Natural killer cell (primary cell): Measurements from ENCODE around the gene FRMD3. TPM values are rescaled to one million over a fixed set of nuclear protein-coding genes. Genes with fewer than 3 reads are reported as not detected.

ENCODE experiments used
- ATAC-seq, 3 donors: fragments of 150-1000 bp in 2 of 3; fragments of 200-7000 bp in 1 of 3; cut with Tn5 transposase; 1 replicate in 1 of 3; 2 replicates in 2 of 3; pipeline ENCODE4 v1.10.0; 2021; ENCODE audit warnings: mild to moderate bottlenecking in 2 of 3, moderate library complexity in 2 of 3
- DNase-seq, 2 donors: peaks; one replicate each; pipeline versions ENCODE4 v3.0.0 to v3.0.0-alpha.2; 2013 to 2021; ENCODE audit warnings: mixed read lengths in 1 of 2
- H3K27ac ChIP-seq: one replicate; pipeline ENCODE4 v1.5.1; 2013; ENCODE audit warnings: mild to moderate bottlenecking, low read length
- H3K27me3 ChIP-seq: one replicate; pipeline ENCODE4 v1.6.1; 2013; ENCODE audit warnings: low read length; ENCODE audit not compliant: control insufficient read depth, insufficient read depth
- H3K36me3 ChIP-seq: one replicate; pipeline ENCODE4 v1.6.1; 2013; ENCODE audit warnings: low read length; ENCODE audit not compliant: control insufficient read depth, insufficient read depth
- H3K4me1 ChIP-seq: one replicate; pipeline ENCODE4 v1.6.1; 2013; ENCODE audit warnings: low read length; ENCODE audit not compliant: control insufficient read depth, insufficient read depth
- H3K4me3 ChIP-seq: one replicate; pipeline ENCODE4 v1.5.1; 2013; ENCODE audit warnings: low read length
- H3K9me3 ChIP-seq: one replicate; pipeline ENCODE4 v1.6.1; 2013; ENCODE audit warnings: low read length; ENCODE audit not compliant: control insufficient read depth, insufficient read depth
- H3K27ac Mint-ChIP-seq, 2 donors: one replicate each; pipeline ENCODE4 v1.8.0; 2022; ENCODE audit warnings: mild to moderate bottlenecking in 2 of 2, mixed read lengths in 2 of 2, moderate library complexity in 1 of 2
- H3K27me3 Mint-ChIP-seq, 2 donors: one replicate each; pipeline ENCODE4 v1.8.0; 2022; ENCODE audit warnings: low read depth in 2 of 2, mixed read lengths in 2 of 2
- H3K36me3 Mint-ChIP-seq: one replicate; pipeline ENCODE4 v1.8.0; 2022; ENCODE audit warnings: mixed read lengths
- H3K4me1 Mint-ChIP-seq, 2 donors: one replicate each; pipeline ENCODE4 v1.8.0; 2022; ENCODE audit warnings: mixed read lengths in 2 of 2
- H3K4me3 Mint-ChIP-seq: one replicate; pipeline ENCODE4 v1.8.0; 2022; ENCODE audit warnings: mild to moderate bottlenecking, moderate library complexity, mixed read lengths
- H3K9me3 Mint-ChIP-seq, 2 donors: one replicate each; pipeline ENCODE4 v1.8.0; 2022; ENCODE audit warnings: mixed read lengths in 2 of 2
- WGBS: methylation state at CpG from one replicate; pipeline ENCODE4 v1.1.7; 2013; ENCODE audit warnings: missing lambda C conversion rate; ENCODE audit not compliant: insufficient coverage; 5-methylcytosine and 5-hydroxymethylcytosine counted together
- intact Hi-C: fragments of 100-400 bp; cut with micrococcal nuclease; formaldehyde crosslinking; loops from one replicate; pipeline ENCODE4 v1.14.2; 2022
- total RNA-seq, 4 donors: library from RNA; stranded (reverse); fragments of 120-200 nt in 1 of 4; gene quantifications; one replicate each; pipeline versions ENCODE4 v1.2.3 to v1.2.4, GENCODE V29; 2013 to 2022
- TF ChIP-seq, protein P1 (sequence below): fragments of 200-600 bp; IDR thresholded peaks from one replicate; pipeline ENCODE4 v1.8.0; 2022; ENCODE audit warnings: antibody characterized with exemption

Gene FRMD3
- total RNA-seq, 3 donors from 2014 or later (not counting 1 experiment from before 2014, with no cell fraction given) = 1.2 to 2.4 (median 2.1) TPM

DNA sequence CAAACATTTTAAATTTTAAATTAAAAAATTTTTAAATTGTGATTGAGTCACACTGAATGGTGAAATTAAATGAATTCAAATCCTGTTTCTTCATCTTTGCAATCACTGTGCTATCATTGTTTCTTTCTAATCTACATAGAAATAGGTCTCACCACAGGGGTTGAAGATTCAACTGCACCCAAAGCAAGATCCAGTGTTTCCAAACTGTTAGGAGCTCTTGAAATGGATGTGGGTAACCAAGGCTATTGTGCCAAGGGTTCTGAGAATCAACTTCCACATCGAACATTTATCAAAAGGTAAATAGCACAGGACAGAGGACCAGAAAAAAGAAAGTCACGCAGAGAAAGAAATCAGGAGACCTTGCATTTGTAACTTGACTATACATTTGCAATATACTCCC is 302.7 kb downstream of the FRMD3 start:
- Mint-ChIP-seq H3K27me3 (peaks cover 0 to 4% of the 10 kb centered on the region in 2 donors), H3K27ac (no peak overlapping the region), H3K4me1 (no peaks in the 10 kb centered on the region), H3K36me3 (no peaks in the 10 kb centered on the region), H3K4me3 (no peak overlapping the region), H3K9me3 (peaks cover 0 to 5% of the 10 kb centered on the region in 2 donors)
- no peaks in the 10 kb centered on the region for H3K27me3 ChIP-seq
- no peaks in the 10 kb centered on the region for H3K36me3 ChIP-seq
- H3K27ac ChIP-seq = no peak overlapping the region
- no peaks in the 10 kb centered on the region for H3K9me3 ChIP-seq
- 86% methylated on average over 1 of the region's 2 CpGs for WGBS
- ATAC-seq (no peak), DNase-seq (no peak)
- intact Hi-C loops = loop anchor here (10.0 kb wide), 1 partner anchor 61 kb away; no protein-coding TSS in a partner anchor
- no peak overlapping the region for H3K4me3 ChIP-seq
- no peaks in the 10 kb centered on the region for H3K4me1 ChIP-seq
- TF ChIP-seq, protein P1, sequence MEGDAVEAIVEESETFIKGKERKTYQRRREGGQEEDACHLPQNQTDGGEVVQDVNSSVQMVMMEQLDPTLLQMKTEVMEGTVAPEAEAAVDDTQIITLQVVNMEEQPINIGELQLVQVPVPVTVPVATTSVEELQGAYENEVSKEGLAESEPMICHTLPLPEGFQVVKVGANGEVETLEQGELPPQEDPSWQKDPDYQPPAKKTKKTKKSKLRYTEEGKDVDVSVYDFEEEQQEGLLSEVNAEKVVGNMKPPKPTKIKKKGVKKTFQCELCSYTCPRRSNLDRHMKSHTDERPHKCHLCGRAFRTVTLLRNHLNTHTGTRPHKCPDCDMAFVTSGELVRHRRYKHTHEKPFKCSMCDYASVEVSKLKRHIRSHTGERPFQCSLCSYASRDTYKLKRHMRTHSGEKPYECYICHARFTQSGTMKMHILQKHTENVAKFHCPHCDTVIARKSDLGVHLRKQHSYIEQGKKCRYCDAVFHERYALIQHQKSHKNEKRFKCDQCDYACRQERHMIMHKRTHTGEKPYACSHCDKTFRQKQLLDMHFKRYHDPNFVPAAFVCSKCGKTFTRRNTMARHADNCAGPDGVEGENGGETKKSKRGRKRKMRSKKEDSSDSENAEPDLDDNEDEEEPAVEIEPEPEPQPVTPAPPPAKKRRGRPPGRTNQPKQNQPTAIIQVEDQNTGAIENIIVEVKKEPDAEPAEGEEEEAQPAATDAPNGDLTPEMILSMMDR = no peak

DNA sequence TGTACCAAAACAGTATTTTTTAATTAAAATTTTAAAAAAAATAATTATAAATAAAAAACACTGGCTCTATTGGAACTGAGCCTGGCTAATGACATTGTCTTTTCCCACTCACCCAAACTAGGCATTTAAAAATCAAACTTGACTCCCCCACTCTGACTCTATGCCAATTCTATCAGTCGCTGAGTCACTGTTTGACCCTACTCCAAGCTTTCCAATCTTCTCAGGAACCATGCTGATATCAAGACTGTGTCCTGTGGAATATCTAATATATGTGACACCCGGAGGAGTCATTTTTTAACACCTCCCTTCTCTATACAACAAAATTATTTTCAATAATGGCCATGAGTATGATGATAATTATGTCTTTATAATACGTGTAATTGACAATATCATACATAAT is 303.7 kb downstream of the FRMD3 start:
- Histone ChIP-seq H3K4me1 (no peaks in the 10 kb centered on the region), H3K27me3 (no peaks in the 10 kb centered on the region), H3K4me3 (no peak overlapping the region), H3K9me3 (no peaks in the 10 kb centered on the region), H3K27ac (no peak overlapping the region), H3K36me3 (no peaks in the 10 kb centered on the region)
- no peak for ATAC-seq
- Mint-ChIP-seq H3K27ac (no peak overlapping the region), H3K36me3 (no peaks in the 10 kb centered on the region), H3K9me3 (peaks cover 0 to 7% of the 10 kb centered on the region in 2 donors), H3K27me3 (peaks cover 0 to 4% of the 10 kb centered on the region in 2 donors), H3K4me3 (no peak overlapping the region), H3K4me1 (no peaks in the 10 kb centered on the region)
- WGBS = 71% methylated on average over 1 of the region's 3 CpGs
- intact Hi-C loops = loop anchor here (10.0 kb wide), 1 partner anchor 60 kb away; no protein-coding TSS in a partner anchor
- TF ChIP-seq, protein P1 = no peak
- no peak for DNase-seq

DNA sequence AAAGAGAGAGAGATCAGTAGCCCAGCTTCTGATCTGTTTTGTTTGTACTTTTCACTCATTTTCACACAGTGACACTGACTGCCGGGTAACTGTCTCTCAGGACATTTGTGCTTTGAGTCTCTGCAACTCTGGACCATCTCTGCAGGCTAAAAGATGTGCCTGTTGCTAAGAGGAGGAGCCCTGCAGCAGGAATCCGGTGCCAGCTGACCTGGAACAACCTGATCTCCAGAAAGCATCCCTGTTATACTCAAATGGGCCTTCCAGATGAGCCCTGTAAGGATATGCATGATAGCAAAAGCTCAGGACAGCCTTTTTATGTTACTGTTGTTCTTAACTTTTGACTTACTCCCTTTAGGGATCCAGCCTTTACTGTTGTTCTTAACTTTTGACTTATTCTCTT is 304.6 kb downstream of the FRMD3 start:
- Histone ChIP-seq H3K4me3 (no peak overlapping the region), H3K9me3 (no peaks in the 10 kb centered on the region), H3K36me3 (no peaks in the 10 kb centered on the region), H3K4me1 (no peaks in the 10 kb centered on the region), H3K27me3 (no peaks in the 10 kb centered on the region), H3K27ac (no peak overlapping the region)
- DNase-seq (no peak), ATAC-seq (no peak)
- intact Hi-C loops = loop anchor here (10.0 kb wide), 1 partner anchor 59 kb away; no protein-coding TSS in a partner anchor
- Mint-ChIP-seq H3K27me3 (peaks cover 0 to 4% of the 10 kb centered on the region in 2 donors), H3K9me3 (peaks cover 0 to 7% of the 10 kb centered on the region in 2 donors), H3K36me3 (no peaks in the 10 kb centered on the region), H3K27ac (no peak overlapping the region), H3K4me1 (no peaks in the 10 kb centered on the region), H3K4me3 (no peak overlapping the region)
- 82% methylated on average over 2 of the region's 2 CpGs for WGBS
- TF ChIP-seq, protein P1 = no peak

DNA sequence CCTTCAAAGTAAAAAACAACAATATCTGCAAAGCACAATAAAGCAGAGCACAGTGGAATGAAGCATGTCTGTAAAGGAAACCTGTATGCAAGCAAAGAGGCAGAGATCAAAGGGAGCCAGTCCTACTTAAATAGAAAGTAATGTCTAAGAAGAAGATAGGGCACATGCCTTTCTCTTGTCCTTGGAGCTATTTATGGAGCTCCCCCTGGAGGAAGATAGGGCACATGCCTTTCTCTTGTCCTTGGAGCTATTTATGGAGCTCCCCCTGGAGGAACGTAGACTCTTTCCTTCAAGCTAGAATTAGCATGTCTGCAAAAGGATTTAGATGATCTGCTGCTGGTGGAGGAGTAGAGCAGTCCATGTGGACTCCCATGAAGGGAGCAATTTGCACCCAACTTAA is 307.2 kb downstream of the FRMD3 start:
- Mint-ChIP-seq H3K27me3 (peaks cover 0 to 4% of the 10 kb centered on the region in 2 donors), H3K4me3 (no peak overlapping the region), H3K36me3 (no peaks in the 10 kb centered on the region), H3K4me1 (no peaks in the 10 kb centered on the region), H3K27ac (no peak overlapping the region), H3K9me3 (peaks cover 3 to 7% of the 10 kb centered on the region in 2 donors)
- 36% methylated on average over 1 of the region's 1 CpG for WGBS
- Histone ChIP-seq H3K4me3 (no peak overlapping the region), H3K36me3 (no peaks in the 10 kb centered on the region), H3K9me3 (no peaks in the 10 kb centered on the region), H3K4me1 (no peaks in the 10 kb centered on the region), H3K27ac (no peak overlapping the region), H3K27me3 (no peaks in the 10 kb centered on the region)
- TF ChIP-seq, protein P1 = no peak
- intact Hi-C loops = loop anchor here (10.0 kb wide), 1 partner anchor 56 kb away; no protein-coding TSS in a partner anchor
- no peak for DNase-seq
- ATAC-seq = no peak
